Measurements from ENCODE around the gene MAS1L.

The MAS1L gene, protein sequence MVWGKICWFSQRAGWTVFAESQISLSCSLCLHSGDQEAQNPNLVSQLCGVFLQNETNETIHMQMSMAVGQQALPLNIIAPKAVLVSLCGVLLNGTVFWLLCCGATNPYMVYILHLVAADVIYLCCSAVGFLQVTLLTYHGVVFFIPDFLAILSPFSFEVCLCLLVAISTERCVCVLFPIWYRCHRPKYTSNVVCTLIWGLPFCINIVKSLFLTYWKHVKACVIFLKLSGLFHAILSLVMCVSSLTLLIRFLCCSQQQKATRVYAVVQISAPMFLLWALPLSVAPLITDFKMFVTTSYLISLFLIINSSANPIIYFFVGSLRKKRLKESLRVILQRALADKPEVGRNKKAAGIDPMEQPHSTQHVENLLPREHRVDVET

DNA sequence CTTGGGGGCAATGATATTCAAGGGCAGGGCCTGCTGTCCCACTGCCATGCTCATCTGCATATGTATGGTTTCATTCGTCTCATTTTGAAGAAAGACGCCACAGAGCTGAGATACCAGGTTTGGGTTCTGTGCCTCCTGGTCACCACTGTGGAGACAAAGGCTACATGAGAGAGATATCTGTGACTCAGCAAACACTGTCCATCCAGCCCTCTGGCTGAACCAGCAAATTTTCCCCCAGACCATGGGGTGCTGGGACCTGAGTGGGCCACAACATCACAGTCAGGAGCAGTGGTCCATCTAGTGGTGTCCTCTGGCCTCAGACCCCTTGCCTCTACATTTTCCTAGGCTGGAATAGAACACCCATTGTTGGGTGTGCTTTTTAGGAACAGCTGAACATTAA, at the start of gene MAS1L:
Gene MAS1L, minus strand, starts transcription at position 297 of the 400 bp plus-strand sequence. Its CDS starts 54 bp downstream, at position 243.
- no peak for FAIRE-seq

DNA sequence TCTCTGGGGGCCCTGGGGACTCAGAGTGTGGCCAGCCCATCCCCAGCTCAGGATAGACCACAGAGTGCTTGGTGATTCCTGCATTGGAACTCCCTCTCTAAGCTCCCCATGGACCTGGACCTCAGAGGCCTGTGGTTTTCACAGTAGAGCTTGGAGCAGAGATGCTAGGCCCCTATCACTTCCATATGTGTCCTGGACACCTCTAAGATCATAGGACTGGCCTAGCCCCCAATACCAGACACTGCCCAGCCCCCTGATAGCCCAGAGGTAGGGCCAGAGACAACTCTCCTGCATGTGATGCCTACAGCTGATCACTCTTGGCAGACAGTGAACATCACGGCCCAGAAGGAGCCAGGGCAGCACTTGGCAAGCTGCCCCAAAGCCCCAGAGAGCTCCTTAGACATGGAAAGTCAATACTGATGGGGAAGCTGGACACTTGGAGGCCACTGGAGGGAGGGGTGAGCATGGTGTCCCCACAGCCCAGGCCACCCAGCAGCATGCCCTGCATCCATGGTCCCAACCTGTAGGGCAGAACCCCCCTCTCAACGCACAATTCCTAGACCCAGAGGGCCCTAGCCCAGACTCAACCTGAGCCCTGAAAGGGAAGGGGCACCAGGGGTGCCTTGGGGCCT, 44.7 kb upstream of the MAS1L start:
- FAIRE-seq (no peak), DNase-seq (ENCODE audit: insufficient read length, low spot score) (no peak)
- TF ChIP-seq, protein P1, sequence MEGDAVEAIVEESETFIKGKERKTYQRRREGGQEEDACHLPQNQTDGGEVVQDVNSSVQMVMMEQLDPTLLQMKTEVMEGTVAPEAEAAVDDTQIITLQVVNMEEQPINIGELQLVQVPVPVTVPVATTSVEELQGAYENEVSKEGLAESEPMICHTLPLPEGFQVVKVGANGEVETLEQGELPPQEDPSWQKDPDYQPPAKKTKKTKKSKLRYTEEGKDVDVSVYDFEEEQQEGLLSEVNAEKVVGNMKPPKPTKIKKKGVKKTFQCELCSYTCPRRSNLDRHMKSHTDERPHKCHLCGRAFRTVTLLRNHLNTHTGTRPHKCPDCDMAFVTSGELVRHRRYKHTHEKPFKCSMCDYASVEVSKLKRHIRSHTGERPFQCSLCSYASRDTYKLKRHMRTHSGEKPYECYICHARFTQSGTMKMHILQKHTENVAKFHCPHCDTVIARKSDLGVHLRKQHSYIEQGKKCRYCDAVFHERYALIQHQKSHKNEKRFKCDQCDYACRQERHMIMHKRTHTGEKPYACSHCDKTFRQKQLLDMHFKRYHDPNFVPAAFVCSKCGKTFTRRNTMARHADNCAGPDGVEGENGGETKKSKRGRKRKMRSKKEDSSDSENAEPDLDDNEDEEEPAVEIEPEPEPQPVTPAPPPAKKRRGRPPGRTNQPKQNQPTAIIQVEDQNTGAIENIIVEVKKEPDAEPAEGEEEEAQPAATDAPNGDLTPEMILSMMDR (IDR thresholded peaks at IDR 0.05; ENCODE audit: insufficient read depth, missing control alignments), result no peak

More for the DNA sequence above, at the start of gene MAS1L:
- TF ChIP-seq, protein P1 (IDR thresholded peaks at IDR 0.05; ENCODE audit: insufficient read depth, missing control alignments), result no peak
- no peak for DNase-seq (ENCODE audit: insufficient read length, low spot score)

DNA sequence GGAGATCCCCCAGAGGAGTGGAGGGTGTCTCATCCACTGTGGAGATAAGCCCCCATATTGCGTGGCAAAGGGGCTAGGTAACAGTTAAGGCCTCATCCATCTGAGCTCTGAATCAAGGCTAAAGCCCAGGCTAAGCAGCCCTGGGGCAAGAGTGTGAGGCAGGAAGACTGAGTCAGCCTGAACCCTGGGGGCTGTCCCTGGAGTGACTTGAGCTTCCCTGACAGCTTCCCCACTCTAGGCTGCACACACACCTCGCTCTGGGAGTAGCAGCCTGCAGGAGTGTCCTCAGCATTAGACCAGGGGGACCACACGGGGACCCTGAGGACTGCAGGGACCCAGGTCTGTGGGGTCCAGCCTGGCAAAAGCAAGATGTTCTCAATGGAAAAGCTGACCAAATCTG, 43.9 kb upstream of the MAS1L start:
- no peak for DNase-seq (ENCODE audit: insufficient read length, low spot score)
- no peak for FAIRE-seq
- TF ChIP-seq, protein P1 (IDR thresholded peaks at IDR 0.05; ENCODE audit: insufficient read depth, missing control alignments), result no peak

DNA sequence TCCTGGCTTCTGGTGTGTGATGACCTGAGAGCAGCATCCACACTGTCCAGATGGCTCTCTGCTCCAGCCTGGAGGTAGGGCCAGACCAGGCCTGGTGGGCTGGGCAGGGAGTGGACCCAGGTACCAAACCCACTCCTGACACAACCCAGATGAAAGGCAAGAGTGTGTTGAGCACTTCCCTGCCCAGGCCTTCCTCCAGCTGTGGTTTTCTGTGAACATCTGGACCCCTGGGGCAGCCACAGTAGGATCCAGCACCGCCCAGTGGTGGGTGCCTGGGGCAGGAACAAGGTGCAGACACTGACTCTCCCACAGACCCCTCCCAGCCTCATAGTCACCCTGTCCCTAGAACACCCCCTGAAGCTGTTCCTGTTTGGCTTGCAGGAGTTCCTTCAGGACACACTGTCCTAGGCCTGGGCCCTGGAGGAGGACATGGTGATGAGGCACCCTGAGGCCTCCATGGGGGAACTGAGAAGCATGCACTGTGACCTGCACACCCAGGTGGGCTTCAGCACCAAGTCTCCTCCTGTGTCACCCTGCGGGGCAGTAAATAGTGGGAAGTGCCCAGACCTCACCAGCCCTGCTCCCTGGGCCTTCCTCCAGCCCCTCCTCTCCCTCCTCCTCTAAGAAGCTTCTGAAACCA, 43.0 kb upstream of the MAS1L start:
- FAIRE-seq (no peak), DNase-seq (ENCODE audit: insufficient read length, low spot score) (no peak)
- TF ChIP-seq, protein P1 (IDR thresholded peaks at IDR 0.05; ENCODE audit: insufficient read depth, missing control alignments), result no peak

DNA sequence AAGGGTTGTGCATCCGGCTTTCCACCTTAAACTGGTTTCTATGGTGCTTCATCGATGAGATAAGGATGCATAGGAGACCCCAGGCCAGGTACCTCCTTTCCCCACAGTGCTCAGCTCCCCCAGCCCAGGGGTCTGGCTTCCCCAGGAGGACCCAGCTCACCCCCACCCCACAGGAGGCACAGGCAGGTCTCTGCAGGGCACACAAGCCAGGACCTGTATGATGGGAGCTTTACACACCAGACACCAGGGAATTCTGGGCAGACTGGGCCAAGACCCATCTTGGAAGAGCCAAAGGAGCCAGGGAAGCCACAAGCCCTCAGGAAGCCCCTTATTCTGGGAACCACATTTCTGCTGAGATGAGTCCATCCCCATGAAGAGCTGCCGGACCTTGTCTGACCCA, 42.2 kb upstream of the MAS1L start:
- TF ChIP-seq, protein P1 (IDR thresholded peaks at IDR 0.05; ENCODE audit: insufficient read depth, missing control alignments), result no peak
- no peak for FAIRE-seq
- no peak for DNase-seq (ENCODE audit: insufficient read length, low spot score)

DNA sequence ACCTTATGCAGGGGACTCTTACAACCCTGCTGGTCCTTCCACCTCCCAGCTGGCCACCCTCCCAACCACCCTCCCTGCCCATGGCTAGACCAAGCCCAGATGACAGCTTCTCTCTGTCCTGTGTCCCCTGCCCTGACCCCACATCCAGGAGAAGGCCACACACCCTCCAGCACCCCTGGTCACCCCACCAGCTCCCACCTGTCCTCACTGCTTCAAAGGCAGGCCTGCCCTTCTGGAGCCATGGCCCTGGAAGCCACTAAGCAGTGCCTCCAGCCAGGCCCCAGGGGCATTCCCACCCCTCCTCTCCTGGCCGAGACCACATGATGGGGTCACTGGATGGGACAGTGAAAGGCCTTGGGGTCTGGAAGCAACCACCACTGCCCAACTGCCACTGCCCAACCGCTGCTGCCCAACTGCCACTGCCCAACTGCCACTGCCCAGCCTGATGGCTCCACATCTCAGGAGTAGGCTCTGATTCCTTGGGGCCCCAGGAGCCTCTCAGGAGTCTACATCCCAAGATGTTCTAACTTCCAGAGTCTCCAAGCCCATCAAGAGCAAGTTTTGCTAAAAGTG, 41.3 kb upstream of the MAS1L start:
- TF ChIP-seq, protein P1 (IDR thresholded peaks at IDR 0.05; ENCODE audit: insufficient read depth, missing control alignments), result no peak
- DNase-seq (ENCODE audit: insufficient read length, low spot score), result no peak

More for the DNA sequence above, 41.3 kb upstream of the MAS1L start:
- no peak for FAIRE-seq
